ENCODE data around the gene SPAG16.

DNA sequence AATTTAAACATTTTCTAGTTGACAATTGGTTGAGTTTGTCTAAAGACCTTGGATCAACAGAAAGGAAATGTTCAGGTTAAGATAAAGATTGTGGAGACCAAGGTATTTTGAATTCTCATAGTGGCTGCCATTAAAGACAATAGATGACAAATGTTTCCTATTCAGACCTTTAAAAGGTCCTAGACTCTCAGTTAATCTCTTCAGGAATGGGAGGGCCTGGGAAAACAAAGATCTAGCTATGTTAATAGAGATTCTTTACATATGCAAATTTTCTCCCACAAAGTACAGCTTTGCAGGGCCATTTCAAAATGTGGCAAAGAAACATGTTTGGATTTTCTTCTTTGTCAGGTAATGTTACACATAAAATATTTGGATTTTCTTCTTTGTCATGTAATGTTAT lies 403.9 kb downstream of the SPAG16 start:
- TF ChIP-seq POLR2AphosphoS5 (IDR thresholded peaks at IDR 0.05) (no peak), POLR2A (IDR thresholded peaks at IDR 0.05) (no peak)
- TF ChIP-seq, protein P1, sequence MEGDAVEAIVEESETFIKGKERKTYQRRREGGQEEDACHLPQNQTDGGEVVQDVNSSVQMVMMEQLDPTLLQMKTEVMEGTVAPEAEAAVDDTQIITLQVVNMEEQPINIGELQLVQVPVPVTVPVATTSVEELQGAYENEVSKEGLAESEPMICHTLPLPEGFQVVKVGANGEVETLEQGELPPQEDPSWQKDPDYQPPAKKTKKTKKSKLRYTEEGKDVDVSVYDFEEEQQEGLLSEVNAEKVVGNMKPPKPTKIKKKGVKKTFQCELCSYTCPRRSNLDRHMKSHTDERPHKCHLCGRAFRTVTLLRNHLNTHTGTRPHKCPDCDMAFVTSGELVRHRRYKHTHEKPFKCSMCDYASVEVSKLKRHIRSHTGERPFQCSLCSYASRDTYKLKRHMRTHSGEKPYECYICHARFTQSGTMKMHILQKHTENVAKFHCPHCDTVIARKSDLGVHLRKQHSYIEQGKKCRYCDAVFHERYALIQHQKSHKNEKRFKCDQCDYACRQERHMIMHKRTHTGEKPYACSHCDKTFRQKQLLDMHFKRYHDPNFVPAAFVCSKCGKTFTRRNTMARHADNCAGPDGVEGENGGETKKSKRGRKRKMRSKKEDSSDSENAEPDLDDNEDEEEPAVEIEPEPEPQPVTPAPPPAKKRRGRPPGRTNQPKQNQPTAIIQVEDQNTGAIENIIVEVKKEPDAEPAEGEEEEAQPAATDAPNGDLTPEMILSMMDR (IDR thresholded peaks at IDR 0.05) = no peak

Measured in transverse colon (tissue), 4 donors.